Measurements from ENCODE around the gene LRFN4.

GRCh38 chr11:66823700-66824099 is 33.2 kb upstream of the LRFN4 start:
- TF ChIP-seq POLR2A (IDR thresholded peaks at IDR 0.05): no peak
- no peak for TF ChIP-seq CTCF (IDR thresholded peaks at IDR 0.05)

All from lower leg skin (tissue), 3 donors.